Measurements from ENCODE around the gene NOP16.

NOP16 gene

GRCh38 chr5:176388444-176389134, at the start of gene NOP16, which contains the start of gene HIGD2A:
Gene NOP16 (minus strand): TSS chr5:176388598. CDS start chr5:176388539, 59 bp downstream.
Gene HIGD2A (plus strand): TSS chr5:176388751. CDS start chr5:176388820, 69 bp downstream.
- Histone ChIP-seq H3K9ac (ENCODE audit: low read depth, low read length) (peak within 1 kb of the TSS; percentile 92), H3K36me3 (ENCODE audit: control insufficient read depth, insufficient read depth, low read length) (peaks cover 27% of the 10 kb centered on the region), H3K9me3 (ENCODE audit: control insufficient read depth, insufficient read depth, low read length) (no peaks in the 10 kb centered on the region), H3K4me3 (ENCODE audit: low read depth, low read length) (peak within 1 kb of the TSS; percentile 95), H3K4me1 (ENCODE audit: control insufficient read depth, insufficient read depth, low read length) (peaks cover 2% of the 10 kb centered on the region), H3K27me3 (ENCODE audit: control insufficient read depth, insufficient read depth, low read length) (no peaks in the 10 kb centered on the region)

- H3K4me1 ChIP-seq (ENCODE audit: control insufficient read depth, insufficient read depth, low read length): no peaks in the 10 kb centered on the region
- H3K36me3 ChIP-seq (ENCODE audit: control insufficient read depth, insufficient read depth, low read length): no peaks in the 10 kb centered on the region
- no peak overlapping the region for H3K9ac ChIP-seq (ENCODE audit: low read depth, low read length)
- no peaks in the 10 kb centered on the region for H3K27me3 ChIP-seq (ENCODE audit: control insufficient read depth, insufficient read depth, low read length)
- H3K4me3 ChIP-seq (ENCODE audit: low read depth, low read length): no peak overlapping the region
- H3K9me3 ChIP-seq (ENCODE audit: control insufficient read depth, insufficient read depth, low read length): no peaks in the 10 kb centered on the region
Observed at GRCh38 chr5:176436656-176437055, 48.3 kb upstream of the NOP16 start.

- no peaks in the 10 kb centered on the region for H3K9me3 ChIP-seq (ENCODE audit: control insufficient read depth, insufficient read depth, low read length)
- H3K27me3 ChIP-seq (ENCODE audit: control insufficient read depth, insufficient read depth, low read length): no peaks in the 10 kb centered on the region
- H3K4me3 ChIP-seq (ENCODE audit: low read depth, low read length): no peak overlapping the region
- no peak overlapping the region for H3K9ac ChIP-seq (ENCODE audit: low read depth, low read length)
- no peaks in the 10 kb centered on the region for H3K4me1 ChIP-seq (ENCODE audit: control insufficient read depth, insufficient read depth, low read length)
- H3K36me3 ChIP-seq (ENCODE audit: control insufficient read depth, insufficient read depth, low read length): no peaks in the 10 kb centered on the region
Observed at GRCh38 chr5:176432707-176433106, 44.3 kb upstream of the NOP16 start.

- Histone ChIP-seq H3K4me3 (ENCODE audit: low read depth, low read length) (no peak overlapping the region), H3K9ac (ENCODE audit: low read depth, low read length) (no peak overlapping the region), H3K36me3 (ENCODE audit: control insufficient read depth, insufficient read depth, low read length) (no peaks in the 10 kb centered on the region), H3K9me3 (ENCODE audit: control insufficient read depth, insufficient read depth, low read length) (no peaks in the 10 kb centered on the region), H3K27me3 (ENCODE audit: control insufficient read depth, insufficient read depth, low read length) (no peaks in the 10 kb centered on the region), H3K4me1 (ENCODE audit: control insufficient read depth, insufficient read depth, low read length) (no peaks in the 10 kb centered on the region)
Observed at GRCh38 chr5:176429972-176430371, 41.6 kb upstream of the NOP16 start.

GRCh38 chr5:176427971-176428370, 39.6 kb upstream of the NOP16 start:
- H3K27me3 ChIP-seq (ENCODE audit: control insufficient read depth, insufficient read depth, low read length): no peaks in the 10 kb centered on the region
- H3K36me3 ChIP-seq (ENCODE audit: control insufficient read depth, insufficient read depth, low read length): no peaks in the 10 kb centered on the region
- H3K9ac ChIP-seq (ENCODE audit: low read depth, low read length): no peak overlapping the region
- no peaks in the 10 kb centered on the region for H3K4me1 ChIP-seq (ENCODE audit: control insufficient read depth, insufficient read depth, low read length)
- H3K4me3 ChIP-seq (ENCODE audit: low read depth, low read length): no peak overlapping the region
- H3K9me3 ChIP-seq (ENCODE audit: control insufficient read depth, insufficient read depth, low read length): no peaks in the 10 kb centered on the region

GRCh38 chr5:176426876-176427275, 38.5 kb upstream of the NOP16 start:
- no peak overlapping the region for H3K9ac ChIP-seq (ENCODE audit: low read depth, low read length)
- no peaks in the 10 kb centered on the region for H3K27me3 ChIP-seq (ENCODE audit: control insufficient read depth, insufficient read depth, low read length)
- H3K4me1 ChIP-seq (ENCODE audit: control insufficient read depth, insufficient read depth, low read length): no peaks in the 10 kb centered on the region
- no peak overlapping the region for H3K4me3 ChIP-seq (ENCODE audit: low read depth, low read length)
- no peaks in the 10 kb centered on the region for H3K36me3 ChIP-seq (ENCODE audit: control insufficient read depth, insufficient read depth, low read length)
- H3K9me3 ChIP-seq (ENCODE audit: control insufficient read depth, insufficient read depth, low read length): no peaks in the 10 kb centered on the region

GRCh38 chr5:176425791-176426190, 37.4 kb upstream of the NOP16 start:
- no peak overlapping the region for H3K9ac ChIP-seq (ENCODE audit: low read depth, low read length)
- H3K4me3 ChIP-seq (ENCODE audit: low read depth, low read length): no peak overlapping the region
- H3K9me3 ChIP-seq (ENCODE audit: control insufficient read depth, insufficient read depth, low read length): no peaks in the 10 kb centered on the region
- H3K27me3 ChIP-seq (ENCODE audit: control insufficient read depth, insufficient read depth, low read length): no peaks in the 10 kb centered on the region
- no peaks in the 10 kb centered on the region for H3K4me1 ChIP-seq (ENCODE audit: control insufficient read depth, insufficient read depth, low read length)
- no peaks in the 10 kb centered on the region for H3K36me3 ChIP-seq (ENCODE audit: control insufficient read depth, insufficient read depth, low read length)

- H3K36me3 ChIP-seq (ENCODE audit: control insufficient read depth, insufficient read depth, low read length): no peaks in the 10 kb centered on the region
- no peak overlapping the region for H3K9ac ChIP-seq (ENCODE audit: low read depth, low read length)
- no peak overlapping the region for H3K4me3 ChIP-seq (ENCODE audit: low read depth, low read length)
- no peaks in the 10 kb centered on the region for H3K9me3 ChIP-seq (ENCODE audit: control insufficient read depth, insufficient read depth, low read length)
- no peaks in the 10 kb centered on the region for H3K27me3 ChIP-seq (ENCODE audit: control insufficient read depth, insufficient read depth, low read length)
- H3K4me1 ChIP-seq (ENCODE audit: control insufficient read depth, insufficient read depth, low read length): no peaks in the 10 kb centered on the region
Observed at GRCh38 chr5:176425138-176425537, 36.7 kb upstream of the NOP16 start.

GRCh38 chr5:176424181-176424580, 35.8 kb upstream of the NOP16 start:
- Histone ChIP-seq H3K9me3 (ENCODE audit: control insufficient read depth, insufficient read depth, low read length) (no peaks in the 10 kb centered on the region), H3K27me3 (ENCODE audit: control insufficient read depth, insufficient read depth, low read length) (no peaks in the 10 kb centered on the region), H3K4me3 (ENCODE audit: low read depth, low read length) (no peak overlapping the region), H3K36me3 (ENCODE audit: control insufficient read depth, insufficient read depth, low read length) (no peaks in the 10 kb centered on the region), H3K9ac (ENCODE audit: low read depth, low read length) (no peak overlapping the region), H3K4me1 (ENCODE audit: control insufficient read depth, insufficient read depth, low read length) (no peaks in the 10 kb centered on the region)

GRCh38 chr5:176420972-176421544, 32.7 kb upstream of the NOP16 start:
- Histone ChIP-seq H3K27me3 (ENCODE audit: control insufficient read depth, insufficient read depth, low read length) (peaks cover 2% of the 10 kb centered on the region), H3K9me3 (ENCODE audit: control insufficient read depth, insufficient read depth, low read length) (no peaks in the 10 kb centered on the region), H3K4me1 (ENCODE audit: control insufficient read depth, insufficient read depth, low read length) (no peaks in the 10 kb centered on the region), H3K9ac (ENCODE audit: low read depth, low read length) (no peak overlapping the region), H3K4me3 (ENCODE audit: low read depth, low read length) (no peak overlapping the region), H3K36me3 (ENCODE audit: control insufficient read depth, insufficient read depth, low read length) (no peaks in the 10 kb centered on the region)

- Histone ChIP-seq H3K9me3 (ENCODE audit: control insufficient read depth, insufficient read depth, low read length) (no peaks in the 10 kb centered on the region), H3K27me3 (ENCODE audit: control insufficient read depth, insufficient read depth, low read length) (peaks cover 6% of the 10 kb centered on the region), H3K4me3 (ENCODE audit: low read depth, low read length) (no peak overlapping the region), H3K9ac (ENCODE audit: low read depth, low read length) (no peak overlapping the region), H3K4me1 (ENCODE audit: control insufficient read depth, insufficient read depth, low read length) (no peaks in the 10 kb centered on the region), H3K36me3 (ENCODE audit: control insufficient read depth, insufficient read depth, low read length) (no peaks in the 10 kb centered on the region)
Observed at GRCh38 chr5:176420086-176420485, 31.7 kb upstream of the NOP16 start.

GRCh38 chr5:176418251-176418650, 29.9 kb upstream of the NOP16 start:
- Histone ChIP-seq H3K36me3 (ENCODE audit: control insufficient read depth, insufficient read depth, low read length) (no peaks in the 10 kb centered on the region), H3K9ac (ENCODE audit: low read depth, low read length) (no peak overlapping the region), H3K4me1 (ENCODE audit: control insufficient read depth, insufficient read depth, low read length) (no peaks in the 10 kb centered on the region), H3K27me3 (ENCODE audit: control insufficient read depth, insufficient read depth, low read length) (peaks cover 6% of the 10 kb centered on the region), H3K4me3 (ENCODE audit: low read depth, low read length) (no peak overlapping the region), H3K9me3 (ENCODE audit: control insufficient read depth, insufficient read depth, low read length) (no peaks in the 10 kb centered on the region)

All from iPS-15b (cell line).